Measurements from ENCODE around the gene ZNF808.
"Not testable (repeated sequence)": the region's sequence is repeated elsewhere in the genome, so short reads cannot be mapped to it uniquely, and the experiment has no call there.

The ZNF808 gene

DNA sequence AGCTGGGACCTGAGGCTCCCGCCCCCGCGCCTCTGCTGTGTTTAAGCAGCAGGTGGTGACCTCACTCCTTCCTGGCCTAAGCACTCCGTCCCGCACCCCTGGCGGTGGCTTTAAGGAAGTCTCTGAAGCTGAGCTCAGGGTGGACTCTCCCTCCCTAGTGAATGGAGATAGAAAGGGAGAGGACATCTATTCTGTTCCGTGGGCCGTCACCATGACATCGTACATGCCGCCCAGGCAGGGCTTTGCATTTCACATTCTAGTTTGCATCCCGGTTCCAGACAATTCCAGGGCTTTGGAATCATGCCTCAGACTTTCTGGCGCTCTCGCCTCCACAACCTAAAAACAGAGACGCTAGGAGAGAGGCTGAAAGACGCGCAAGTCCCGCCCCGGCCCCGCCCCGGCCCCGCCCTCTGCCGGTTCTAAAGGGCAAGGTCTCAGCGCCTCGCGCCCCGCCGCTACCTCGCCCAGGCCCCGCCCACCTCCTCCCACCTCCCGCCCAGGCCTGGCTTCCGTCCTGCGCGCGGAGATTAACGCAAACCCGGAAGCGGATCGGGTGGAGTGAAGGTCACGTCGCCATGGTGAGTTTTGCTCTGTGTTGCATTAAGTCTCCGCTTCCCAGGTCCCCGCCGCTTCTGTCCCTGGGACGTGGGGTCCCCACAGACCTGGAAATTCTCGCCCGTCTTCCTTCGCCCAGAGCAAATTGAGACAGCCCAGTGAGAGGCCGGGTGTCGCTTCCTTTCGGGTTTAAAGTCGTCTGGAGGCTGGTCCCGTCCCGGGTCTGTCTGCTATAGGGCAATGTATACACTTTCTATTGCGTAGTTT is at the start of gene ZNF808:
ZNF808 (plus strand) TSS at position 535 of the 822 bp plus-strand sequence. CDS start 15,617 bp downstream, outside the sequence.
- DNase-seq (ENCODE audit: low read depth in 3 of 3, low spot score in 1 of 3): peak; percentile 92 to 98 (median 93)

DNA sequence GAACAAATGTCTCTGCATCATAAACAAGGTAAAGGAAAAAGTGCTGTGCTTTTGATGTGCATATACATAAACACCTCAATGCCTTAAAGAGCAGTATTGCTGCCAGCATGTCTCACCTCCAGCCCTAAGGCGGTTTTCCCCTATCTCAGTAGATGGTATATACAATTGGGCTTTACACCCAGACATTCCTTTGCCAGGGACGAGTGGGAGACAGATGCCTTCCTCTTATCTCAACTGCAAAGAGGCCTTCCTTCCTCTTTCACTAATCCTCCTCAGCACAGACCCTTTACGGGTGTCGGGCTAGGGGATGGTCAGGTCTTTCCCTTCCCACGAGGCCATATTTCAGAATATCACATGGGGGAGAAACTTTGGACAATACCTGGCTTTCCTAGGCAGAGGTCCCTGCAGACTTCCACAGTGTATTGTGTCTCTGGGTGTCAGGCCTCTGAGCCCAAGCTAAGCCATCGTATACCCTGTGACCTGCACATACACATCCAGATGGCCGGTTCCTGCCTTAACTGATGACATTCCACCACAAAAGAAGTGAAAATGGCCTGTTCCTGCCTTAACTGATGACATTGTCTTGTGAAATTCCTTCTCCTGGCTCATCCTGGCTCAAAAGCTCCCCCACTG is 43.2 kb upstream of the ZNF808 start:
- not testable (repeated sequence) for DNase-seq (ENCODE audit: low read depth in 3 of 3, low spot score in 1 of 3)

DNA sequence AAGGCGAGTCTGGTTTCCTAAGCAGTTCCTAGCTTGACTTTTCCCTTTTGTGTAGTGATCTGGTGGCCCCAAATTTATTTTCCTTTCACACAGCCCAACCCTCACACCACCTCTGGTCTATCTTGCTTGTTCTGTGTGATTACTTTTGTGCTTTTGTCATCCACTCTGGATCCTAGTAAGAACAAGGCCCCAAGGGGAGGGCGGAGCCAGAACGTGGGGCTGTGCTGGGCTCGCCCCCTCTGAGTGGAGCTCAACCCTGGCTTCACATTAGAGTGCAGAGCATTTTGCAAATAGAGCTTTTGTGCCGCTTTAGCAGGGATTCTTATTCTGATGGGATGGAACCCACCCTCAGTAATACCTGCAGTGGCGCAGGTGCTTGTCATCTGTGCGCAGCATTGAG is 42.4 kb upstream of the ZNF808 start:
- not testable (repeated sequence) for DNase-seq (ENCODE audit: low read depth in 3 of 3, low spot score in 1 of 3)

DNA sequence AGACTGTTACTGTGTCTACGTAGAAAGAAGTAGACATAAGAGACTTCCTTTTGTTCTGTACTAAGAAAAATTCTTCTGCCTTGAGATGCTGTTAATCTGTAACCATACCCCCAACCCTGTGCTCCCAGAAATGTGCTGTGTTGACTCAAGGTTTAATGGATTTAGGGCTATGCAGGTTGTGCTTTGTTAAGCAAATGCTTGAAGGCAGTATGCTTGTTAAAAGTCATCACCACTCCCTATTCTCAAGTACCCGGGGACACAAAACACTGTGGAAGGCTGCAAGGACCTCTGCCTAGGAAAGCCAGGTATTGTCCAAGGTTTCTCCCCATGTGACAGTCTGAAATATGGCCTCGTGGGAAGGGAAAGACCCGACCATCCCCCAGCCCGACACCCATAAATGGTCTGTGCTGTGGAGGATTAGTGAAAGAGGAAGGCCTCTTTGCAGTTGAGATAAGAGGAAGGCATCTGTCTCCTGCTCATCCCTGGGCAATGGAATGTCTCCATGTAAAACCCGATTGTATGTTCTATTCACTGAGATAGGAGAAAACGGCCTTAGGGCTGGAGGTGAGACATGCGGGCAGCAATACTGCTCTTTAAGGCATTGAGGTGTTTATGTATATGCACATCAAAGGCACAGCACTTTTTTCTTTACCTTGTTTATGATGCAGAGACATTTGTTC is 41.8 kb upstream of the ZNF808 start:
- DNase-seq (ENCODE audit: low read depth in 3 of 3, low spot score in 1 of 3): not testable (repeated sequence)

DNA sequence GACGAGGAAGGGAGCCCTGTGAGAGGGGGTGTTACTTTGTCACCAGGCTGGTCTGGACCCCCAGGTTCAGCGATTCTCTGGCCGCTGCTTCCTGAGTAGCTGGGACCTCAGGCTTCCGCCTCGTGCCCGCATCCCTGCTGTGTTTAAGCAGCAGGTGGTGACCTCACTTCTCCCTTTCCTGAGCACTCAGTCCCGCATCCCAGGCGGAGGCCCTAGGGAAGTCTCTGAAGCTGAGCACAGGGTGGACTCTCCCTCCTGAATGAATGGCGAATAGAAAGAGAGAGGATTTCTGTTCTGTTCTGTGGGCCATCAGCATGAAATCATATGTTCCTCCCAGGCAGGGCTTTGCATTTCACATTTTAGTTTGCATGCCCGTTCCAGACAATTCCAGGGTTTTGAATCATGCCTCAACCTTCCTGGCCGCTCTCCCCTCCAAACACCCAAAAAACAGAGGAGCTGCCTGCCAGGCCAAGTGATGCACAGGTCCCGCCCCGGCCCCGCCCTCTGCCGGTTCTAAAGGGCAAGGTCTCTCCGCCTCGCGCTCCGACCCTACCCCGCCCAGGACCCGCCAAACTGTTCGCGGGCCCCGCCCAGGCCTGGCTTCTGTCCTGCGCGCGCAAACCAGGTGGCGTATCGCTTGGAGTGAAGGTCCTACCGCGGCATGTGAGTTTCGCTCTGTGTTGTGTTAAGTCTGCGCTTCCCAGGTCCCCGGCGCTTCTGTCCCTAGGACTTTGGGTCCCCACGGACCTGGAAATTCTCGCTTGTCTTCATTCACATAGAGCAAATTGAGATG is 35.1 kb upstream of the ZNF808 start:
- DNase-seq (ENCODE audit: low read depth in 3 of 3, low spot score in 1 of 3): no peak

DNA sequence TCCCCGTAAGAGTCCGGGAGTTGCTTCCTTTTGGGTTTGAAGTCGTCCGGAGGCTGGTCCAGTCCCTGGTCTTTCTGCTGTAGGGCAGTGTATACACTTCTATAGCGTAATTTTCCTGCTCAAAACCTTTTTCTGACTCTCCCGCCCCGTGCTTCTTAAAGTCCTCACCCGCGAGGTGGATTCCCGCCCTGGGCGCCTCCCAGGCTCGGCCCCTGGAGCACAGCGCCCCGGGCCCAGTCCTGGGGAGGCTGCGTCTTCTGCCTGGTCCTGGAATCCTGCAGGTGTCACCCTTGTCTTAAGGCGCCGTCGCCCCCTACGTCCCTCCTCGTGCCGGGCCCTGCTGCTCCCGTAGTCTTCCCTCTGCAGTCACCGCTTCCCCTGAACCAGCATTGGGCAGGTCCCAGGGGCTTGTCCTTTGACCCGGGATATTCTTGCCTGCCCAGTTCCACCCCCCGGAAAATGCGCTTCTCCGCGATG is 34.4 kb upstream of the ZNF808 start:
- no peak for DNase-seq (ENCODE audit: low read depth in 3 of 3, low spot score in 1 of 3)

DNA sequence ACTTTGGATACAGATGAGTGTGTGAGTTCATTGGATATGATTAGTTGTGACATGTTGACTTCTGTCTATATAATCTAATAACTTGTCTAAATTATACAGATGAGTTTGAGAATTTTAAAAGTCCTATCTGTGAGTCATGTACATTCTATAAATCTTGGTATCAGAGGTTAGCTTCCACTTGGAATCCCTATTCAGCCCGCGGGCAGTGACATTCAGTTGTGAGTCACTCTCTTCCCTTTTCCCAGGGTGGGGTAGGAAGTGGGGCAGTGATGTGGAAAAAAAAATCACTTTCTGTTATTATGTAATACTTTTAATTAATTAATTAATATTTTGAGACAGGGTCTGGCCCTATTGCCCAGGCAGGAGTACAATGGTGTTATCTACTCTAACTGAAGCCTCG is 33.0 kb upstream of the ZNF808 start:
- no peak for DNase-seq (ENCODE audit: low read depth in 3 of 3, low spot score in 1 of 3)

DNA sequence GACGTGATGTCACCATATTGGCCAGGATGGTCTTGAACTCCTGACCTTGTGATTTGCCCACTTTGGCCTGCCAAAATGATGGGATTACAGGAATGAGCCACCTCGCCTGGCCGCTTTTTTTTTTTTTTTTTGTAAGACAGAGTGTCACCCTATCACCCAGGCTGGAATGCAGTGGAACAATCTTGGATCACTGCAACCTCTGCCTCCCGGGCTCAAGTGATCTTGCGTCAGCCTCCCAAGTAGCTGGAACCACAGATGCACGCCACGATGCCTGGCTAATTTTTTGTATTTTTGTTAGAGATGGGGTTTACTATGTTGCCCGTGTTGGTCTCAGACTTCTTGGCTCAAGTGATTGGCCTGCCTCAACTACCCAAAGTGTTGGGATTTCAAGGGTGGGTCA is 28.9 kb upstream of the ZNF808 start:
- no peak for DNase-seq (ENCODE audit: low read depth in 3 of 3, low spot score in 1 of 3)

DNA sequence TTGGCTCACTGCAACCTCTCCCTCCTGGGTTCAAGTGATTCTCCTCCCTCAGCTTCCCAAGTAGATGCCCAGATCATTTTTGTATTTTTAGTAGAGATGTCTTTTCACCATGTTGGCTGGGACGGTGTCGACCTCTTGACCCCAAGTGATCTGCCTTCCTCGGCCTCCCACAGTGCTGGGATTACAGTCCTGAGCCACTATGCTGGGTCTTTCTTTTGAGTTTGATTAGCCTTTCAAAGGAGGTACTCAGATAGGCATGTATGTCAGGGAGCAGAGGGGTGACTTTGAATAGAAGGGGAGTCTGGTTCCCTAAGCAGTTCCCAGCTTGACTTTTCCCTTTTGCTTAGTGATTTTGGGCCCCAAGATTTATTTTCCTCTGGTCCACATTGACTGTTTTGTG is 27.0 kb upstream of the ZNF808 start:
- not testable (repeated sequence) for DNase-seq (ENCODE audit: low read depth in 3 of 3, low spot score in 1 of 3)

DNA sequence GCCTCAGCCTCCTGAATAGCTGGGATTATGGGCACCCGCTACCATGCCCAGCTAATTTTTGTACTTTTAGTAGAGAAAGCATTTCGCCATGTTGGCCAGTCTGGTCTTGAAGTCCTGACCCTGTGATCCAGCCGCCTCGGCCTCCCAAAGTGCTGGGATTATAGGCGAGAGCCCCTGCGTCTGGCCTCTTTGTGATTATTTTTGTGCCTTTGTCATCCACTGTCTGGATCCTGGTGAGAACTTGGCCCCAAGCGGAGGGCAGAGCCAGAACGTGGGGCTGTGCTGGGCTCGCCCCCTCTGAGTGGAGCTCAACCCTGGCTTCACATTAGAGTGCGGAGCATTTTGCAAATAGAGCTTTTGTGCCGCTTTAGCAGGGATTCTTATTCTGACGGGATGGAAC is 26.5 kb upstream of the ZNF808 start:
- DNase-seq (ENCODE audit: low read depth in 3 of 3, low spot score in 1 of 3): not testable (repeated sequence)

DNA sequence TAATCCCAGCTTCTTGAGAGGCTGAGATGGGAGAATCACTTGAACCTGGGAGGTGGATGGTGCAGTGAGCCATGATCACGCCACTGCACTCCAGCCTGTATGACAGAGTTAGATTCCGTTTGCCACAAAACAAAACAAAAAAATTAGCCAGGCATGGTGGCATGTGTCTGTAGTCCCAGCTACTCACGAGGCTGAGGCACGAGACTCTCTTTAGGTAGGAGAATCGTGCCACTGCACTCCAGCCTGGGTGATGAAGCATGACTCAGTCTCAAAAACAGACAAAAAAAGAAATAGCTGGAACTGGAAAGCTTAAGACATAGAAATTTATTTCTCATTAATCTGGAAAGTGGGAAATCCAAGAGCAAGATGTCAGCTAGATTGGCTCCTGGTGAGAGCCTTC is 20.2 kb upstream of the ZNF808 start:
- DNase-seq (ENCODE audit: low read depth in 3 of 3, low spot score in 1 of 3): no peak

DNA sequence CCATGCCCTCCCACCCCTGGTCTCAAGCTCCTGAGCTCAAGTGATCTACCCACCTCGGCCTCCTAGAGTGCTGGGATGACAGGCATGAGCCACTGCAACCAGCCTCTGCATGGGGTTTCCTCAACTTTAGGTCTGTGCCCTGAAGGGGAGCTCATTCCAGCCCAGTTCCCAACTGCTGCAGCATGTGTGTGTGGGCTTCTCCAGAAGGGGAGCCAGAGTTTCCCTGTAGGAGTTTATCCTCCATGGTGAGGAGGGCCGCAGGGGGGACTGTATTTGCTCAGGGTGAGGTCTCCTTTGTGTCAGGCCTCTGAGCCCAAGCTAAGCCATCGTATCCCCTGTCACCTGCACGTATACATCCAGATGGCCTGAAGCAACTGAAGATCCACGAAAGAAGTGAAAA is 11.3 kb upstream of the ZNF808 start:
- no peak for DNase-seq (ENCODE audit: low read depth in 3 of 3, low spot score in 1 of 3)

DNA sequence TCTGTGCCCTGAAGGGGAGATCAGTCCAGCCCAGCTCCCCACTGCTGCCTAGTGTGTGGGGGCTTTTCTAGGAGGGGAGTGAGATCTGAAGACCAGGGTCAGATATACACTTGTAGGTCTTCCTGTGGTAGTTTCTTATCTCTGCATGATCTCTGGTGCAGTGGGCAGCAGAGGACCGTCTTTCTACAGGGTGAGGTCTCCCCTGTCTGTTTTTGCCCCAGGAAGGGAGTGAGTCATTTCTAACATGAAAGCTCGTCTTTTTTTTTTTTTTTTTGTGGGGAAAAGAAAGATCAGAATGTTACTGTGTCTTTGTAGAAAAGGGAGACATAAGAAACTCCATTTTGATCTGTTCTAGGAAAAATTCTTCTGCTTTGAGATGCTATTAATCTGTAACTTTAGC is 8.8 kb upstream of the ZNF808 start:
- DNase-seq (ENCODE audit: low read depth in 3 of 3, low spot score in 1 of 3): no peak

DNA sequence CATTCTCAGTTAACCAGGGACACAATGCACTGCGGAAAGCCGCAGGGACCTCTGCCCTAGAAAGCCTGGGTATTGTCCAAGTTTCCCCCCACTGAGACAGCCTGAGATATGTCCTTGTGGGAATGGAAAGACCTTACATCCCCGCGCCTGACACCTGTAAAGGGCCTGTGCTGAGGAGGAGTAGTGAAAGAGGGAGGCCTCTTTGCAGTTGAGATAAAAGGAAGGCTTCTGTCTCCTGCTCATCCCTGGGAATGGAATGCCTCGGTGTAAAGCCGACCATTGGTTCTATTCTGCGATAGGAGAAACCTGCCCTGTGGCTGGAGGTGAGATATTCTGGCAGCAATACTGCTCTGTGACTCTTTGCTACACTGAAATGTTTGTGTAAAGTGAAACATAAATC is 8.3 kb upstream of the ZNF808 start:
- not testable (repeated sequence) for DNase-seq (ENCODE audit: low read depth in 3 of 3, low spot score in 1 of 3)

DNA sequence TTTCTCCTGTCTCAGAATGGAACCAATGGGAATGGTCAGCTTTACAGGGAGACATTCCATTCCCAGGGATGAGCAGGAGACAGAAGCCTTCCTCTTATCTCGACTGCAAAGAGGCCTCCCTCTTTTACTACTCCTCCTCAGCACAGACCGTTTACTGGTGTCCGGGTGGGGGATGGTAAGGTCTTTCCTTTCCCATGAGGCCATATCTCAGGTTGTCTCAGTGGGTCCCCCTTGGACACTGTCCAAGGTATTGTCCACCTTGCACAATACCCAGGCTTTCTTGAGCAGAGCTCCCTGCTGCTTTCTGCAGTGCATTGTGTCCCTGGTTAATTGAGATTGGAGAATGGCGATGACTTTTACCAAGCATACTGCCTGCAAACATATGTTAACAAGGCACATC is 7.5 kb upstream of the ZNF808 start:
- no peak for DNase-seq (ENCODE audit: low read depth in 3 of 3, low spot score in 1 of 3)

DNA sequence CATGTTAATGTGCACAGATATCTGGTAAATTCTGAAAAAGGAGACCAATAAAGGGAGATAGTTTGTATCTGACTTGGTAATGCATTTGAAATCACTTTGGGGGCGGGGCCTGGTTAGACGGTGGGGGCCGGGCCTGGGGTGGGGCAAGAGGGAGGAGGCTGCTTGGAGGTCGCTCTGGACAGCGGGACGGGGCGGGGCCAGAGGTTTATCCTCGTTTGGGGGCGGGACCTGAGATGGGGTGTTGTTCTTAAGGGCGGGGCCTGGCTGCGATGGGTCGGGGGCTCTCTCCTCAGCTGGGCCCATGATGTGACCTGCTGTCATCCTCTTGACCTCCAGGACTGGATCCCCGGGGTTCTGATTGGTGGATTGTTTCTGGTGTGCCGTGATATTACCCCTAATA is 4.9 kb upstream of the ZNF808 start:
- no peak for DNase-seq (ENCODE audit: low read depth in 3 of 3, low spot score in 1 of 3)

DNA sequence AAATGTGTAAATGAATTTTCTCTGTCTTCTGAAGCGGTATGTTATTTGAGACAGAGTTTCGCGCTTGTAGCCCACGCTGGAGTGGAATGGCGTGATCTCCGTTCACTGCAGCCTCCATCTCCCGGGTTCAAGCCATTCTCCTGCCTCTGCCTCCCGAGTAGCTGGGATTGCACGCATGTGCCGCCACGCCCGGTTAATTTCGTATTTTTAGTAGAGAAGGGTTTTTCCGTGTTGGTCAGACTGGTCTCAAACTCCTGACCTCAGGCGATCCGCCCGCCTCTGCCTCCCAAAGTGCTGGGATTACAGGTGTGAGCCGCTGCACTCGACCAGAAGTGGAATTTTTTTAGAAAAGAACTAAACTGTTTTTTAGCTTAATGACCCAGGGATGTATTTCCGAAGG is 3.4 kb upstream of the ZNF808 start:
- no peak for DNase-seq (ENCODE audit: low read depth in 3 of 3, low spot score in 1 of 3)

DNA sequence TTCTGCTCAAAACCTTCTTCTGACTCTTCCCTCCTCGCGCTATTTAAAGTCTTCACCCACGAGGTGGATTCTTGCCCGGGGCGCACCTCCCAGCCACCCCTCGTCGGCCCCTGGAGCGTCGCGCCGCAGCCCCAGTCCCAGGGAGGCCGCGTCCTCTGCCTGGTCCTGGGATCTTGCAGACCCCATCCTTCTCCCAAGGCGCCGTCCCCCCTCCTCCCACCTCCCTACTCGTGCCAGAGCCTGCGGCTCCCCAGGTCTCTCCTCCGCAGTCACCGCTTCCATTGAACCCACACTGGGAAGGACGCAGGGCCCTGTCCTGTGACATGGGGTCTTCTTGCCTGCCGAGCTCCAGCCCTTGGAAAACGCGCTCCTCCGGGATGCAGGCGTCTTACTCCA is 486 bp downstream of the ZNF808 start:
- DNase-seq (ENCODE audit: low read depth in 3 of 3, low spot score in 1 of 3): no peak

DNA sequence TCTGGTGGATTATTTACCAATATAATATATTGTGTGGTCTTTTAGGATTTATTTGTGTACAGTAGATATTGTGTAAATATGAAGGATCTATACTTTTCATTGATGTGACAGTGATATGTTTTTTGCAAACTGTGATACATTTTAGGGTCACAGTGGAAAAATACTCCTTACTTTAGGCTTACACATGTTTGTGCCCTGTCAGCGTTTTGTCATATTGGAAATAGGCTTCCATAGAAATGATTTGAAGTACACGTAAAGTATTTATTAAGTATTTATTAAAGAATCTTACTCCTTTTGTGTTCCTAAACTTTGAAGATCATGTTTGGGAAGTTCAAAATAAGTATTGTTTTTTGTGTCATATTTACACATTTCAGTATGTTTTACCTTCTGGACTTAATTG is 5.0 kb downstream of the ZNF808 start:
- no peak for DNase-seq (ENCODE audit: low read depth in 3 of 3, low spot score in 1 of 3)

DNA sequence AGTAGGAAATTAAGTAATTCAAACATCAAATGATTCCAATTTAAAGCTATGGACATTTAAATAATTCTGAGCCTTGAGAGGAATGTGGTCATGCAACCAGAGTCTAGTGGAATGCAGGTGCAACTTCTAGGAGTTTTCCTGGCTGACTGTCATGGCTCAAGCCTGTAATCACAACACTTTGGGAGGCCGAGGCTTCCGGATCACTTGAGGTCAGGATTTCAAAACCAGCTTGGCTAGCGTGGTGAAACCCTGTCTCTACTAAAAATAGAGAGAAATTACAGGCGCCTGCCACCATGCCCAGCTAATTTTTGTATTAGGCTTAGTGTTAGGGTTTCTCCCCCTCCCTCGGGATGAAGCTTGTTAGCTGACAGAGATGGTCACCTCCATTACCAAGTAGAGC is 6.4 kb downstream of the ZNF808 start:
- no peak for DNase-seq (ENCODE audit: low read depth in 3 of 3, low spot score in 1 of 3)

DNA sequence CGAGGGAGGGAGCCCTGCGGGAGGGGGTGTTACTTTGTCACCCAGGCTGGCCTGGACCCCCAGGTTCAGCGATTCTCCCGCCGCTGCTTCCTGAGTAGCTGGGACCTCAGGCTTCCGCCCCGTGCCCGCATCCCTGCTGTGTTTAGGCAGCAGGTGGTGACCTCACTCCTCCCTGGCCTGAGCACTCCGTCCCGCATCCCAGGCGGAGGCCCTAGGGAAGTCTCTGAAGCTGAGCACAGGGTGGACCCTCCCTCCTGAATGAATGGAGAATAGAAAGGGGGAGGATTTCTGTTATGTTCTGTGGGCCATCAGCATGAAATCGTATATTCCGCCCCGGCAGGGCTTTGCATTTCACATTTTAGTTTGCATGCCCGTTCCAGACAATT is 7.9 kb downstream of the ZNF808 start:
- DNase-seq (ENCODE audit: low read depth in 3 of 3, low spot score in 1 of 3): not testable (repeated sequence)
